Neuronal stem cell (in vitro differentiated cells): ENCODE measurements around the gene CEP19.
A peak's percentile ranks its signal among the peaks of the same experiment; 100 is the strongest.

Source experiments
- DNase-seq: peaks from one replicate; pipeline ENCODE4 v3.0.0-alpha.2; 2013; ENCODE audit warnings: low spot score
- H2AFZ ChIP-seq: one replicate; pipeline ENCODE4 v1.6.1; 2013; ENCODE audit warnings: mild to moderate bottlenecking, low read length, inconsistent platforms
- H2AK5ac ChIP-seq: 2 replicates; pipeline ENCODE4 v1.6.1; 2013; ENCODE audit warnings: low read depth, mild to moderate bottlenecking, inconsistent platforms, low read length, moderate library complexity, mixed read lengths
- H2BK120ac ChIP-seq: 2 replicates; pipeline ENCODE4 v1.6.1; 2013; ENCODE audit warnings: low read depth, mild to moderate bottlenecking, inconsistent platforms, low read length, moderate library complexity, mixed read lengths
- H2BK12ac ChIP-seq: one replicate; pipeline ENCODE4 v1.6.1; 2013; ENCODE audit warnings: low read length, inconsistent platforms
- H2BK15ac ChIP-seq: 2 replicates; pipeline ENCODE4 v1.6.1; 2013; ENCODE audit warnings: mild to moderate bottlenecking, low read length, inconsistent platforms, mixed read lengths
- H2BK5ac ChIP-seq: one replicate; pipeline ENCODE4 v1.6.1; 2013; ENCODE audit warnings: inconsistent platforms, mild to moderate bottlenecking, low read length, moderate library complexity
- H3K14ac ChIP-seq: one replicate; pipeline ENCODE4 v1.6.1; 2013; ENCODE audit warnings: low read length, inconsistent platforms
- H3K18ac ChIP-seq: 2 replicates; pipeline ENCODE4 v1.6.1; 2013; ENCODE audit warnings: low read length, inconsistent platforms
- H3K23ac ChIP-seq: 2 replicates; pipeline ENCODE4 v1.6.1; 2013; ENCODE audit warnings: low read depth, mild to moderate bottlenecking, mixed read lengths, low read length, inconsistent platforms; ENCODE audit not compliant: poor library complexity
- H3K27ac ChIP-seq: replicated peaks from 3 replicates; pipeline ENCODE4 v1.5.1; 2013; ENCODE audit warnings: low read length, inconsistent platforms
- H3K27me3 ChIP-seq, 3 experiments: 2 replicates each; pipeline ENCODE4 v1.6.1; 2013; ENCODE audit warnings: low read length in 3 of 3, mild to moderate bottlenecking in 2 of 3, inconsistent platforms in 1 of 3, low read depth in 1 of 3, mixed read lengths in 1 of 3, moderate library complexity in 1 of 3; ENCODE audit not compliant: control insufficient read depth in 3 of 3, insufficient read depth in 3 of 3
- H3K36me3 ChIP-seq, 2 donors: replicated peaks in 1 of 2; 2 replicates each; pipeline ENCODE4 v1.6.1; 2013; ENCODE audit warnings: low read length in 2 of 2; ENCODE audit not compliant: control insufficient read depth in 2 of 2, insufficient read depth in 2 of 2
- H3K4ac ChIP-seq: 2 replicates; pipeline ENCODE4 v1.6.1; 2013; ENCODE audit warnings: inconsistent platforms, mild to moderate bottlenecking, low read length, moderate library complexity
- H3K4me1 ChIP-seq, 2 donors: 1 replicate in 1 of 2; 2 replicates in 1 of 2; pipeline ENCODE4 v1.6.1; 2013; ENCODE audit warnings: low read length in 2 of 2, low read depth in 1 of 2; ENCODE audit not compliant: control insufficient read depth in 2 of 2, insufficient read depth in 1 of 2
- H3K4me2 ChIP-seq: one replicate; pipeline ENCODE4 v1.6.1; 2013; ENCODE audit warnings: mild to moderate bottlenecking, low read length, inconsistent platforms; ENCODE audit not compliant: insufficient read depth, poor library complexity, severe bottlenecking
- H3K4me3 ChIP-seq, 2 donors: 2 replicates each; pipeline ENCODE4 v1.5.1; 2013; ENCODE audit warnings: low read length in 2 of 2, mild to moderate bottlenecking in 2 of 2, inconsistent platforms in 1 of 2, moderate library complexity in 1 of 2
- H3K79me1 ChIP-seq: one replicate; pipeline ENCODE4 v1.6.1; 2013; ENCODE audit warnings: low read depth, mild to moderate bottlenecking, inconsistent platforms, low read length, moderate library complexity
- H3K9ac ChIP-seq: one replicate; pipeline ENCODE4 v1.6.1; 2013; ENCODE audit warnings: mild to moderate bottlenecking, low read depth, low read length, inconsistent platforms; ENCODE audit not compliant: poor library complexity
- H3K9me3 ChIP-seq, 2 donors: replicated peaks in 1 of 2; 2 replicates each; pipeline versions ENCODE3 to v1.6.1; 2013; ENCODE audit warnings: low read length in 2 of 2, mild to moderate bottlenecking in 2 of 2, inconsistent platforms in 1 of 2, low read depth in 1 of 2, mixed read lengths in 1 of 2, moderate library complexity in 1 of 2; ENCODE audit not compliant: control insufficient read depth in 2 of 2, insufficient read depth in 1 of 2
- H4K8ac ChIP-seq: one replicate; pipeline ENCODE4 v1.6.1; 2013; ENCODE audit warnings: low read depth, mild to moderate bottlenecking, inconsistent platforms, low read length, moderate library complexity
- H4K91ac ChIP-seq: one replicate; pipeline ENCODE4 v1.6.1; 2013; ENCODE audit warnings: low read length, low read depth, mild to moderate bottlenecking, inconsistent platforms; ENCODE audit not compliant: poor library complexity
- WGBS, 2 donors: extraction: QIAGEN DNeasy Blood & Tissue Kit; methylation state at CpG; one replicate each; pipeline ENCODE4 v1.1.7; 2013; ENCODE audit warnings: missing lambda C conversion rate in 2 of 2, mixed read lengths in 1 of 2; ENCODE audit not compliant: insufficient read length in 2 of 2, insufficient replicate concordance in 1 of 2; ENCODE audit errors: extremely low coverage in 2 of 2; 5-methylcytosine and 5-hydroxymethylcytosine counted together

Gene CEP19

GRCh38 chr3:196699749-196700148 lies 12.3 kb downstream of the CEP19 start:
- no peak overlapping the region for H3K4me2 ChIP-seq
- H3K27me3 ChIP-seq = peaks cover 0 to 2% (median 0%) of the 10 kb centered on the region in 3 experiments
- no peak overlapping the region for H2AK5ac ChIP-seq
- no peak for DNase-seq
- H3K23ac ChIP-seq = no peak overlapping the region
- H3K14ac ChIP-seq = no peak overlapping the region
- H4K91ac ChIP-seq = no peak overlapping the region
- no peak overlapping the region for H3K18ac ChIP-seq
- H3K9me3 ChIP-seq = no peaks in the 10 kb centered on the region
- no peak overlapping the region for H2BK15ac ChIP-seq
- no CpG with 5 or more reads among the region's 7 CpGs for WGBS, 2 donors
- H3K36me3 ChIP-seq = no peaks in the 10 kb centered on the region
- H3K79me1 ChIP-seq = peaks cover 3% of the 10 kb centered on the region
- H2BK12ac ChIP-seq = no peak overlapping the region
- no peak overlapping the region for H3K4ac ChIP-seq
- H2BK5ac ChIP-seq = no peak overlapping the region
- H3K4me3 ChIP-seq = no peak overlapping the region
- no peak overlapping the region for H2BK120ac ChIP-seq
- no peaks in the 10 kb centered on the region for H3K4me1 ChIP-seq
- H4K8ac ChIP-seq = no peak overlapping the region
- no peak overlapping the region for H3K27ac ChIP-seq
- no peak overlapping the region for H3K9ac ChIP-seq
- peak overlapping the region; percentile 77 for H2AFZ ChIP-seq

- no peaks in the 10 kb centered on the region for H3K36me3 ChIP-seq
- H3K4me2 ChIP-seq = no peak overlapping the region
- no peak overlapping the region for H4K8ac ChIP-seq
- H3K27ac ChIP-seq = no peak overlapping the region
- no peak overlapping the region for H2AFZ ChIP-seq
- no peak overlapping the region for H3K4ac ChIP-seq
- H3K27me3 ChIP-seq = peaks cover 0 to 2% (median 0%) of the 10 kb centered on the region in 3 experiments
- H3K14ac ChIP-seq = no peak overlapping the region
- no peak overlapping the region for H2BK12ac ChIP-seq
- no peak overlapping the region for H2BK15ac ChIP-seq
- H3K4me1 ChIP-seq = no peaks in the 10 kb centered on the region
- H4K91ac ChIP-seq = no peak overlapping the region
- H3K9ac ChIP-seq = no peak overlapping the region
- H2AK5ac ChIP-seq = no peak overlapping the region
- H3K9me3 ChIP-seq = no peaks in the 10 kb centered on the region
- no peak overlapping the region for H2BK120ac ChIP-seq
- H3K4me3 ChIP-seq = no peak overlapping the region
- H3K18ac ChIP-seq = no peak overlapping the region
- DNase-seq = no peak
- peaks cover 3% of the 10 kb centered on the region for H3K79me1 ChIP-seq
- H3K23ac ChIP-seq = no peak overlapping the region
- no peak overlapping the region for H2BK5ac ChIP-seq
- no CpG with 5 or more reads among the region's 5 CpGs for WGBS, 2 donors
Measured at GRCh38 chr3:196697270-196697669, 14.8 kb downstream of the CEP19 start.

- DNase-seq = no peak
- H3K4me1 ChIP-seq = no peaks in the 10 kb centered on the region
- peaks cover 0 to 2% (median 2%) of the 10 kb centered on the region in 3 experiments for H3K27me3 ChIP-seq
- no peaks in the 10 kb centered on the region for H3K36me3 ChIP-seq
- H3K23ac ChIP-seq = no peak overlapping the region
- no peak overlapping the region for H3K27ac ChIP-seq
- H2BK15ac ChIP-seq = no peak overlapping the region
- H2BK12ac ChIP-seq = no peak overlapping the region
- no peak overlapping the region for H3K4ac ChIP-seq
- no CpG with 5 or more reads among the region's 5 CpGs for WGBS, 2 donors
- H2BK5ac ChIP-seq = no peak overlapping the region
- H2BK120ac ChIP-seq = no peak overlapping the region
- H4K8ac ChIP-seq = no peak overlapping the region
- no peak overlapping the region for H3K9ac ChIP-seq
- H2AK5ac ChIP-seq = no peak overlapping the region
- H3K9me3 ChIP-seq = no peaks in the 10 kb centered on the region
- H3K14ac ChIP-seq = no peak overlapping the region
- no peak overlapping the region for H4K91ac ChIP-seq
- H3K79me1 ChIP-seq = peaks cover 3% of the 10 kb centered on the region
- H3K4me3 ChIP-seq = no peak overlapping the region
- no peak overlapping the region for H3K18ac ChIP-seq
- no peak overlapping the region for H3K4me2 ChIP-seq
- no peak overlapping the region for H2AFZ ChIP-seq
Measured at GRCh38 chr3:196695849-196696226, 16.2 kb downstream of the CEP19 start.

- H4K8ac ChIP-seq = no peak overlapping the region
- no peaks in the 10 kb centered on the region for H3K9me3 ChIP-seq
- no peak overlapping the region for H2BK15ac ChIP-seq
- no peaks in the 10 kb centered on the region for H3K4me1 ChIP-seq
- H2BK5ac ChIP-seq = no peak overlapping the region
- no peaks in the 10 kb centered on the region for H3K36me3 ChIP-seq
- no peak overlapping the region for H2AK5ac ChIP-seq
- H2BK120ac ChIP-seq = no peak overlapping the region
- peaks cover 0 to 2% (median 2%) of the 10 kb centered on the region in 3 experiments for H3K27me3 ChIP-seq
- H3K9ac ChIP-seq = peak overlapping the region; percentile 77
- H3K4me3 ChIP-seq = peak overlapping the region in 1 of 2 donors; percentile 71
- no peak for DNase-seq
- peaks cover 3% of the 10 kb centered on the region for H3K79me1 ChIP-seq
- WGBS, 2 donors = 100% methylated on average over 6 of the region's 17 CpGs; no CpG with 5 or more reads in 1 of the 2 donors
- no peak overlapping the region for H2BK12ac ChIP-seq
- peak overlapping the region; percentile 11 for H3K4ac ChIP-seq
- peak overlapping the region; percentile 73 for H3K23ac ChIP-seq
- peak overlapping the region; percentile 38 for H3K18ac ChIP-seq
- H3K14ac ChIP-seq = peak overlapping the region; percentile 89
- no peak overlapping the region for H3K27ac ChIP-seq
- peak overlapping the region; percentile 85 for H4K91ac ChIP-seq
- H3K4me2 ChIP-seq = no peak overlapping the region
- no peak overlapping the region for H2AFZ ChIP-seq
Measured at GRCh38 chr3:196694941-196695848, 16.9 kb downstream of the CEP19 start.
